K562 (cell line): ENCODE measurements around the gene CEND1. TPM values are rescaled to one million over a fixed set of nuclear protein-coding genes. Genes with fewer than 3 reads are reported as not detected.

Experiments
- ASH1L ChIP-seq: fragments of 450-650 bp; IDR thresholded peaks from 2 replicates; pipeline ENCODE4 v1.6.1; 2018; ENCODE audit warnings: borderline replicate concordance, mild to moderate bottlenecking, low read depth; ENCODE audit not compliant: partially characterized antibody
- ATF1 ChIP-seq, 2 experiments: fragments of 450-650 bp in 1 of 2; IDR thresholded peaks; 2 replicates each; pipeline ENCODE4 v1.6.1; 2016; ENCODE audit warnings: missing compliant biosample characterization in 1 of 2, missing genetic modification characterization in 1 of 2
- BRCA1 ChIP-seq, 2 experiments: fragments of 450-650 bp in 1 of 2; sonication (generic) in 1 of 2; formaldehyde crosslinking in 1 of 2; IDR thresholded peaks; 2 replicates each; pipeline versions ENCODE4 v1.5.0 to v1.6.1; 2017 to 2020; ENCODE audit warnings: mild to moderate bottlenecking in 1 of 2, missing genetic modification reagents in 1 of 2
- BRF1 ChIP-seq: IDR thresholded peaks from 3 replicates; pipeline ENCODE4 v1.6.1; 2011; ENCODE audit warnings: borderline replicate concordance, mild to moderate bottlenecking; ENCODE audit not compliant: insufficient read length; ENCODE audit errors: extremely low read depth
- COPS2 ChIP-seq: fragments of 450-650 bp; conservative IDR thresholded peaks from 2 replicates; pipeline ENCODE4 v1.6.1; 2016; ENCODE audit warnings: mild to moderate bottlenecking, moderate library complexity
- HCFC1 ChIP-seq: IDR thresholded peaks from 2 replicates; pipeline ENCODE4 v1.6.1; 2012; ENCODE audit warnings: low read depth, low read length, improper control_type of control experiment
- HOXB6 ChIP-seq: fragments of 250-450 bp; sonication (Bioruptor Pico); IDR thresholded peaks from 2 replicates; pipeline ENCODE4 v1.5.1; 2022; ENCODE audit warnings: mild to moderate bottlenecking, borderline replicate concordance
- MITF ChIP-seq: IDR thresholded peaks from 2 replicates; pipeline ENCODE4 v1.6.1; 2014; ENCODE audit warnings: antibody characterized with exemption
- PCBP2 ChIP-seq: fragments of 200-400 bp; formaldehyde crosslinking; IDR thresholded peaks from 2 replicates; pipeline ENCODE4 v1.6.1; 2018; ENCODE audit warnings: low read length, low read depth, mild to moderate bottlenecking, moderate library complexity; ENCODE audit not compliant: poor library complexity, severe bottlenecking
- POLR2H ChIP-seq: IDR thresholded peaks from 2 replicates; pipeline ENCODE4 v1.6.1; 2016; ENCODE audit warnings: missing genetic modification characterization, low read depth, mild to moderate bottlenecking, control low read depth, missing compliant biosample characterization, moderate library complexity
- SUPT5H ChIP-seq: fragments of 450-650 bp; IDR thresholded peaks from 2 replicates; pipeline ENCODE4 v1.6.1; 2016
- TAF7 ChIP-seq: fragments of 450-650 bp; IDR thresholded peaks from 2 replicates; pipeline ENCODE4 v1.6.1; 2016; ENCODE audit warnings: missing genetic modification characterization, missing compliant biosample characterization
- TRIM25 ChIP-seq: fragments of 450-650 bp; IDR thresholded peaks from 2 replicates; pipeline ENCODE4 v1.7.0; 2016; ENCODE audit warnings: borderline replicate concordance
- ZNF408 ChIP-seq: fragments of 250-450 bp; sonication (Bioruptor Pico); IDR thresholded peaks from 2 replicates; pipeline ENCODE4 v1.4.0; 2020; ENCODE audit warnings: low read depth, mild to moderate bottlenecking, moderate library complexity
- polyA plus RNA-seq, 8 experiments: library from polyadenylated mRNA; depleted of rRNA in 4 of 8; stranded (reverse) in 5 of 8; unstranded in 3 of 8; fragments of >200 nt; fragmentation: Nextera tagmentation in 2 of 8; fragmentation: Illumina TruSeq in 1 of 8; extraction: Ambion mirVana in 2 of 8; extraction: Trizol in 1 of 8; gene quantifications; 2 replicates each; pipeline versions ENCODE4 v1.2.1 to v1.2.3, GENCODE V29; 2011 to 2014; ENCODE audit warnings: inconsistent platforms in 1 of 8, missing spikeins in 1 of 8
- total RNA-seq, 7 experiments: library from RNA; depleted of rRNA in 6 of 7; stranded (reverse); fragments of >200 nt in 6 of 7; fragmentation: Illumina TruSeq in 2 of 7; extraction: Trizol in 2 of 7; gene quantifications; 2 replicates each; pipeline versions ENCODE4 v1.2.1 to v1.2.3, GENCODE V29; 2011 to 2021; ENCODE audit warnings: low replicate concordance in 1 of 7
- TF ChIP-seq, protein P1 (sequence below), 2 experiments: fragments of 450-650 bp; formaldehyde crosslinking in 1 of 2; IDR thresholded peaks; 2 replicates each; pipeline versions ENCODE4 v1.4.0 to v1.6.1; 2014 to 2020; ENCODE audit warnings: mild to moderate bottlenecking in 2 of 2, borderline replicate concordance in 1 of 2, low read depth in 1 of 2

The CEND1 gene
- total and polyA plus RNA-seq, 9 of the 15 experiments (the other 6 are each of a cell fraction or from before 2014, with no cell fraction given): 0.13 to 0.18 (median 0.16) TPM; not detected in 6

DNA sequence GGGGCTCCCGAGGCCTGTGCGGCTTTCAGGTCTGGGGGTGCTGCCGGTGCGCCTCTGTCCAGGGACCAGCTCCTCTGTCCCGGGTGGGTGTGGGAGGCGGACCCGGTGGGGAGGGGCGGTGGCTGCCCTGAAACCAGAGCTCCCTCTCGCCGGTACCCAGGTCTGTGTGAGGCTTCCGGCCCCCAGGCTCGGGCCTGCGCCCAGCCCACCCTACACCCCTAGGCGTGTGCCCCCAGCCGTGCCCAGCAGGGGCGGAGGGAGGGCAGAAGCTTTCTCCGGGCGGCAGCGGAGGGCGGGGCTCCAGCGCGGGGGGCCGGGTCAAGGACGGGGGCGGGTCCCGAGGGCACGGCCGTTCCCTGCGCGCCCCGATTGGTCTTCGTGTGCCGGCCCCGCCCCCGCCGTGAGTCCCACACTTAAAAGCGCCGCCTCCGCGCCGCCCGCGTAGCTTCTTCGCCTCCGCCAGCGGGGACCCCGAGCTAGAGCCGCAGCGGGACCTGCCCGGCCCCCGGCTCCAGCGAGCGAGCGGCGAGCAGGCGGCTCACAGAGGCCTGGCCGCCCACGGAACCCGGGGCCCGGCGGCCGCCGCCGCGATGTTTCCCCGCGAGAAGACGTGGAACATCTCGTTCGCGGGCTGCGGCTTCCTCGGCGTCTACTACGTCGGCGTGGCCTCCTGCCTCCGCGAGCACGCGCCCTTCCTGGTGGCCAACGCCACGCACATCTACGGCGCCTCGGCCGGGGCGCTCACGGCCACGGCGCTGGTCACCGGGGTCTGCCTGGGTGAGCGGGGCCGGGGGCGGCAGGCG, 29.4 kb upstream of the CEND1 start (continued):
- TF ChIP-seq ATF1 (CRISPR knock-in tag; IDR thresholded peaks at IDR 0.05): no peak
- peak; percentile 59 for TF ChIP-seq ATF1 (tag; IDR thresholded peaks at IDR 0.05)
- no peak for TF ChIP-seq BRF1
- TF ChIP-seq TAF7 (tag): no peak
- peak; percentile 67 for TF ChIP-seq SUPT5H
- TF ChIP-seq HOXB6 (CRISPR knock-in tag): no peak
- TF ChIP-seq TRIM25: no peak
- TF ChIP-seq ZNF408 (CRISPR knock-in tag): no peak
- no peak for TF ChIP-seq HCFC1
- no peak for TF ChIP-seq PCBP2
- no peak for TF ChIP-seq COPS2
- TF ChIP-seq, protein P1, sequence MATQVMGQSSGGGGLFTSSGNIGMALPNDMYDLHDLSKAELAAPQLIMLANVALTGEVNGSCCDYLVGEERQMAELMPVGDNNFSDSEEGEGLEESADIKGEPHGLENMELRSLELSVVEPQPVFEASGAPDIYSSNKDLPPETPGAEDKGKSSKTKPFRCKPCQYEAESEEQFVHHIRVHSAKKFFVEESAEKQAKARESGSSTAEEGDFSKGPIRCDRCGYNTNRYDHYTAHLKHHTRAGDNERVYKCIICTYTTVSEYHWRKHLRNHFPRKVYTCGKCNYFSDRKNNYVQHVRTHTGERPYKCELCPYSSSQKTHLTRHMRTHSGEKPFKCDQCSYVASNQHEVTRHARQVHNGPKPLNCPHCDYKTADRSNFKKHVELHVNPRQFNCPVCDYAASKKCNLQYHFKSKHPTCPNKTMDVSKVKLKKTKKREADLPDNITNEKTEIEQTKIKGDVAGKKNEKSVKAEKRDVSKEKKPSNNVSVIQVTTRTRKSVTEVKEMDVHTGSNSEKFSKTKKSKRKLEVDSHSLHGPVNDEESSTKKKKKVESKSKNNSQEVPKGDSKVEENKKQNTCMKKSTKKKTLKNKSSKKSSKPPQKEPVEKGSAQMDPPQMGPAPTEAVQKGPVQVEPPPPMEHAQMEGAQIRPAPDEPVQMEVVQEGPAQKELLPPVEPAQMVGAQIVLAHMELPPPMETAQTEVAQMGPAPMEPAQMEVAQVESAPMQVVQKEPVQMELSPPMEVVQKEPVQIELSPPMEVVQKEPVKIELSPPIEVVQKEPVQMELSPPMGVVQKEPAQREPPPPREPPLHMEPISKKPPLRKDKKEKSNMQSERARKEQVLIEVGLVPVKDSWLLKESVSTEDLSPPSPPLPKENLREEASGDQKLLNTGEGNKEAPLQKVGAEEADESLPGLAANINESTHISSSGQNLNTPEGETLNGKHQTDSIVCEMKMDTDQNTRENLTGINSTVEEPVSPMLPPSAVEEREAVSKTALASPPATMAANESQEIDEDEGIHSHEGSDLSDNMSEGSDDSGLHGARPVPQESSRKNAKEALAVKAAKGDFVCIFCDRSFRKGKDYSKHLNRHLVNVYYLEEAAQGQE (IDR thresholded peaks at IDR 0.05; ENCODE audit: borderline replicate concordance): no peak
- TF ChIP-seq, protein P1 (CRISPR knock-in tag; IDR thresholded peaks at IDR 0.05; ENCODE audit: low read depth): no peak
- peak; percentile 91 for TF ChIP-seq POLR2H (tag)
- TF ChIP-seq BRCA1 (IDR thresholded peaks at IDR 0.05): no peak
- no peak for TF ChIP-seq BRCA1 (CRISPR knock-in tag; IDR thresholded peaks at IDR 0.05)
- TF ChIP-seq ASH1L: no peak
- no peak for TF ChIP-seq MITF
